Breast epithelium (tissue), 3 donors: Measurements from ENCODE around the gene GINS3.

ENCODE experiments used
- CTCF ChIP-seq, 3 donors: fragments of 450-650 bp; IDR thresholded peaks; one replicate each; pipeline ENCODE4 v1.5.1; 2016 to 2017; ENCODE audit warnings: antibody characterized with exemption in 3 of 3, mild to moderate bottlenecking in 3 of 3, moderate library complexity in 3 of 3
- POLR2A ChIP-seq: fragments of 450-650 bp; IDR thresholded peaks from one replicate; pipeline ENCODE4 v1.6.1; 2016; ENCODE audit warnings: antibody characterized with exemption, mild to moderate bottlenecking, moderate library complexity
- POLR2AphosphoS5 ChIP-seq, 3 donors: sonication (generic); formaldehyde crosslinking; IDR thresholded peaks; one replicate each; pipeline ENCODE4 v1.6.1; 2017; ENCODE audit warnings: antibody characterized with exemption in 3 of 3

- TF ChIP-seq CTCF (IDR thresholded peaks at IDR 0.05) (no peak), POLR2AphosphoS5 (IDR thresholded peaks at IDR 0.05) (no peak), POLR2A (no peak)
Measured at GRCh38 chr16:58444265-58444664, 52.0 kb downstream of the GINS3 start.
